B cell (primary cell): ENCODE results near the gene CLK4. TPM values are rescaled to one million over a fixed set of nuclear protein-coding genes. Genes with fewer than 3 reads are reported as not detected.
"Not testable (repeated sequence)": the region's sequence is repeated elsewhere in the genome, so short reads cannot be mapped to it uniquely, and the experiment has no call there.

Experiments used
- ATAC-seq: fragments of 200-7000 bp; cut with Tn5 transposase; one replicate; pipeline ENCODE4 v1.10.0; 2021; ENCODE audit warnings: low read depth, mild to moderate bottlenecking, moderate number of reproducible peaks, moderate library complexity
- CTCF ChIA-PET: fragments of 350-600 bp; sonication (Branson Sonifier 250); formaldehyde crosslinking; loops from one replicate; lab custom pipeline; 2021; ENCODE audit warnings: antibody characterized with exemption, inconsistent platforms; lab: Charles Lee
- POLR2A ChIA-PET: fragments of 350-600 bp; sonication (Branson Sonifier 250); formaldehyde crosslinking; loops from one replicate; lab custom pipeline; 2021; ENCODE audit warnings: antibody characterized with exemption; lab: Charles Lee
- DNase-seq: peaks from one replicate; pipeline ENCODE4 v3.0.0; 2013
- H2AFZ ChIP-seq: 2 replicates; pipeline ENCODE4 v1.6.1; 2012; ENCODE audit warnings: mild to moderate bottlenecking, low read depth, low read length; ENCODE audit not compliant: insufficient read depth, poor library complexity, severe bottlenecking
- H3K27ac ChIP-seq, 2 donors: 1 replicate in 1 of 2; 2 replicates in 1 of 2; pipeline ENCODE4 v1.5.1; 2012 to 2013; ENCODE audit warnings: low read length in 2 of 2, mild to moderate bottlenecking in 2 of 2, moderate library complexity in 1 of 2
- H3K27me3 ChIP-seq, 4 experiments: fragments of 200-600 bp in 1 of 4; sonication (generic) in 1 of 4; replicated peaks in 1 of 4; 1 replicate in 2 of 4; 2 replicates in 2 of 4; pipeline versions ENCODE4 v1.6.1 to v1.7.0; 2013 to 2016; ENCODE audit warnings: low read length in 3 of 4, mild to moderate bottlenecking in 2 of 4, mixed read lengths in 1 of 4, moderate library complexity in 1 of 4; ENCODE audit not compliant: insufficient read depth in 4 of 4, control insufficient read depth in 3 of 4; ENCODE audit errors: control extremely low read depth in 1 of 4
- H3K36me3 ChIP-seq, 2 experiments: replicated peaks in 1 of 2; 1 replicate in 1 of 2; 2 replicates in 1 of 2; pipeline versions ENCODE4 v1.6.1 to v1.7.1; 2013; ENCODE audit warnings: low read length in 1 of 2; ENCODE audit not compliant: insufficient read depth in 2 of 2, control insufficient read depth in 1 of 2; ENCODE audit errors: control extremely low read depth in 1 of 2, extremely low read depth in 1 of 2
- H3K4me1 ChIP-seq, 2 donors: fragments of 200-600 bp in 1 of 2; sonication (generic) in 1 of 2; 1 replicate in 1 of 2; 2 replicates in 1 of 2; pipeline versions ENCODE4 v1.5.1 to v1.6.1; 2013 to 2017; ENCODE audit warnings: low read length in 2 of 2; ENCODE audit not compliant: control insufficient read depth in 2 of 2, insufficient read depth in 2 of 2
- H3K4me2 ChIP-seq: replicated peaks from 2 replicates; pipeline ENCODE3; 2012; ENCODE audit warnings: mild to moderate bottlenecking, low read depth, low read length; ENCODE audit not compliant: poor library complexity, severe bottlenecking
- H3K4me3 ChIP-seq, 5 experiments: fragments of 200-600 bp in 1 of 5; sonication (generic) in 1 of 5; 1 replicate in 3 of 5; 2 replicates in 2 of 5; pipeline versions ENCODE4 v1.5.1 to v1.7.0; 2011 to 2016; ENCODE audit warnings: low read length in 4 of 5, mild to moderate bottlenecking in 4 of 5, low read depth in 2 of 5, control low read depth in 1 of 5, moderate library complexity in 1 of 5; ENCODE audit not compliant: insufficient read depth in 1 of 5; ENCODE audit errors: control extremely low read depth in 1 of 5, extremely low read depth in 1 of 5
- H3K79me2 ChIP-seq: fragments of 200-600 bp; sonication (generic); one replicate; pipeline ENCODE4 v1.6.0; 2016; ENCODE audit warnings: low read length; ENCODE audit not compliant: control insufficient read depth, insufficient read depth
- H3K9ac ChIP-seq: fragments of 200-600 bp; sonication (generic); 2 replicates; pipeline ENCODE4 v1.6.1; 2017; ENCODE audit warnings: mild to moderate bottlenecking, low read length, moderate library complexity
- H3K9me3 ChIP-seq, 3 donors: one replicate each; pipeline versions ENCODE4 v1.6.1 to v1.7.1; 2013; ENCODE audit warnings: low read length in 2 of 3; ENCODE audit not compliant: control insufficient read depth in 2 of 3, insufficient read depth in 1 of 3; ENCODE audit errors: control extremely low read depth in 1 of 3
- H4K20me1 ChIP-seq: 2 replicates; pipeline ENCODE4 v1.6.0; 2012; ENCODE audit warnings: mild to moderate bottlenecking, low read length; ENCODE audit not compliant: insufficient read depth, control insufficient read depth, poor library complexity, severe bottlenecking
- H3K27ac Mint-ChIP-seq: one replicate; pipeline ENCODE4 v1.8.0; 2021; ENCODE audit warnings: mixed read lengths
- H3K27me3 Mint-ChIP-seq: one replicate; pipeline ENCODE4 v1.8.0; 2021; ENCODE audit warnings: mixed read lengths
- H3K4me1 Mint-ChIP-seq: one replicate; pipeline ENCODE4 v1.8.0; 2021; ENCODE audit warnings: mixed read lengths
- H3K4me3 Mint-ChIP-seq: one replicate; pipeline ENCODE4 v1.8.0; 2021; ENCODE audit warnings: mixed read lengths
- H3K9me3 Mint-ChIP-seq: one replicate; pipeline ENCODE4 v1.8.0; 2022; ENCODE audit warnings: mixed read lengths; ENCODE audit not compliant: insufficient read depth
- EZH2 ChIP-seq: IDR thresholded peaks from 2 replicates; pipeline ENCODE4 v1.6.1; 2012; ENCODE audit warnings: borderline replicate concordance, low read depth, mild to moderate bottlenecking, moderate library complexity, low read length; ENCODE audit not compliant: insufficient read depth, poor library complexity, severe bottlenecking
- WGBS: methylation state at CpG from one replicate; pipeline ENCODE4 v1.1.5; 2013; ENCODE audit warnings: missing lambda C conversion rate; ENCODE audit not compliant: insufficient coverage; 5-methylcytosine and 5-hydroxymethylcytosine counted together
- intact Hi-C: fragments of 100-400 bp; cut with micrococcal nuclease; formaldehyde crosslinking; loops from one replicate; pipeline ENCODE4 v1.10.0; 2022
- polyA plus RNA-seq: library from polyadenylated mRNA; depleted of rRNA; stranded (reverse); fragments of >200 nt; gene quantifications from 2 replicates; pipeline ENCODE4 v1.2.3, GENCODE V29; 2012
- total RNA-seq, 2 donors: library from RNA; stranded (reverse); fragments of 120-200 nt in 1 of 2; gene quantifications; 1 replicate in 1 of 2; 2 replicates in 1 of 2; pipeline versions ENCODE4 v1.2.3 to v1.2.4, GENCODE V29; 2013 to 2022
- TF ChIP-seq, protein P1 (sequence below): fragments of 200-600 bp; IDR thresholded peaks from one replicate; pipeline ENCODE4 v1.8.0; 2022; ENCODE audit warnings: antibody characterized with exemption, mild to moderate bottlenecking

Gene CLK4
- total and polyA plus RNA-seq, 2 donors (not counting 1 experiment from before 2014, with no cell fraction given): 72.3 to 132 TPM

DNA sequence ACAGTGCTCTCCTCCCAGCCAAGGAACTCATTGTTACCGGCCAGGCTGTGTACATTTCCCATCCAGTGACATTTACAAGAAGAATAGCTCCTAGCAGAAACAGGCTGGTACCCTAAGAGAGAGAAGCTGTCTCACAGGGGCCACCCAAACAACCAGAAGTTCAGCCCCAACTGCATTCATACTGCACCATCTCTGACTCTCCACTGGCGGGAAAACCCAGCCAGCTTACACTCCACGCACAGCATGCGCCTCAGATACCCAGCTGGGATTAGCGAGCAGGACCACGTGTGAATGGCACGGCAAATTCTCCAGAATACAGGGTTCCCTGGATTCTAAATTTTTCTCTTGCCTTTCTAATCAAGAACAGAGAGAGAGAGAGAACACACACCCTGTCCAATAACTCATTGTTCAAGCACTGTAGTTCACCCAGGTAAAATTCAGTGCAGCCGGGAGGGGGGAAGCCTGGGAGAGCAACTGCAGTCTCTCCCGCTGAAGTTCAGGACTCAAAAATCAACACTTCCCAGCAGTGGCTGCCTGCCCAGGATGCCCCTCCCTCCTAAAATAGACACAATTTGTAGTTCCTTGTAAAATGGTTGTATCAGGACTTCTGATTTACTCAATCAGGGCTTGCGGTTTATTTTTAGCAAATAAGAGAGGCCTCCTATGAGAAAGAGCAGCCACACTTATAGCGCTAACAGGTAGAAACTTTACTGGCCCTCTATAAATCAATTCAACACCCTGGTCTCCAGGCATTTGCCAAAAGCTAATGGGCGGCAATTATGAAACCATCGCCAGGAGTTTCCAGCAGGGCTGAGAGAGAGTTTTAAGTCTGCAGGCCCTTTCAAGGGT, 38.9 kb downstream of the CLK4 start:
- no peak overlapping the region for H3K4me3 ChIP-seq
- Mint-ChIP-seq H3K9me3 (no peaks in the 10 kb centered on the region), H3K27me3 (peaks cover 47% of the 10 kb centered on the region), H3K4me3 (peak overlapping the region; percentile 11), H3K4me1 (peaks cover 10% of the 10 kb centered on the region), H3K27ac (no peak overlapping the region)
- H3K27me3 ChIP-seq: peaks cover 0 to 47% (median 12%) of the 10 kb centered on the region in 4 experiments
- no peaks in the 10 kb centered on the region for H3K79me2 ChIP-seq
- no peak for DNase-seq
- POLR2A ChIA-PET: no interaction called here
- H2AFZ ChIP-seq: no peak overlapping the region
- no peak for ATAC-seq
- H3K36me3 ChIP-seq: no peaks in the 10 kb centered on the region
- H4K20me1 ChIP-seq: no peaks in the 10 kb centered on the region
- WGBS: 82% methylated on average over 10 of the region's 13 CpGs
- no peak overlapping the region for H3K27ac ChIP-seq
- H3K4me2 ChIP-seq: no peak overlapping the region
- peaks cover 8 to 14% of the 10 kb centered on the region in 2 donors for H3K4me1 ChIP-seq
- no peak for TF ChIP-seq EZH2
- TF ChIP-seq, protein P1, sequence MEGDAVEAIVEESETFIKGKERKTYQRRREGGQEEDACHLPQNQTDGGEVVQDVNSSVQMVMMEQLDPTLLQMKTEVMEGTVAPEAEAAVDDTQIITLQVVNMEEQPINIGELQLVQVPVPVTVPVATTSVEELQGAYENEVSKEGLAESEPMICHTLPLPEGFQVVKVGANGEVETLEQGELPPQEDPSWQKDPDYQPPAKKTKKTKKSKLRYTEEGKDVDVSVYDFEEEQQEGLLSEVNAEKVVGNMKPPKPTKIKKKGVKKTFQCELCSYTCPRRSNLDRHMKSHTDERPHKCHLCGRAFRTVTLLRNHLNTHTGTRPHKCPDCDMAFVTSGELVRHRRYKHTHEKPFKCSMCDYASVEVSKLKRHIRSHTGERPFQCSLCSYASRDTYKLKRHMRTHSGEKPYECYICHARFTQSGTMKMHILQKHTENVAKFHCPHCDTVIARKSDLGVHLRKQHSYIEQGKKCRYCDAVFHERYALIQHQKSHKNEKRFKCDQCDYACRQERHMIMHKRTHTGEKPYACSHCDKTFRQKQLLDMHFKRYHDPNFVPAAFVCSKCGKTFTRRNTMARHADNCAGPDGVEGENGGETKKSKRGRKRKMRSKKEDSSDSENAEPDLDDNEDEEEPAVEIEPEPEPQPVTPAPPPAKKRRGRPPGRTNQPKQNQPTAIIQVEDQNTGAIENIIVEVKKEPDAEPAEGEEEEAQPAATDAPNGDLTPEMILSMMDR: no peak
- CTCF ChIA-PET: no interaction called here
- no peak overlapping the region for H3K9ac ChIP-seq
- peaks cover 0 to 11% (median 0%) of the 10 kb centered on the region in 3 donors for H3K9me3 ChIP-seq
- intact Hi-C loops: no loop called here

GRCh38 chr5:178586396-178586795, 40.5 kb downstream of the CLK4 start:
- no peak overlapping the region for H3K27ac ChIP-seq
- no peak for ATAC-seq
- TF ChIP-seq EZH2: no peak
- TF ChIP-seq, protein P1: no peak
- no peaks in the 10 kb centered on the region for H4K20me1 ChIP-seq
- ChIA-PET CTCF (no interaction called here), POLR2A (no interaction called here)
- peaks cover 10% of the 10 kb centered on the region for H3K4me1 Mint-ChIP-seq
- WGBS: no CpG with 5 or more reads among the region's 2 CpGs
- H3K27me3 ChIP-seq: peaks cover 0 to 38% (median 8%) of the 10 kb centered on the region in 4 experiments
- H3K36me3 ChIP-seq: no peaks in the 10 kb centered on the region
- H3K79me2 ChIP-seq: no peaks in the 10 kb centered on the region
- peaks cover 0 to 11% (median 0%) of the 10 kb centered on the region in 3 donors for H3K9me3 ChIP-seq
- peaks cover 8 to 14% of the 10 kb centered on the region in 2 donors for H3K4me1 ChIP-seq
- no peak overlapping the region for H3K27ac Mint-ChIP-seq
- DNase-seq: no peak
- H3K4me3 ChIP-seq: no peak overlapping the region
- no peak overlapping the region for H3K4me3 Mint-ChIP-seq
- H2AFZ ChIP-seq: no peak overlapping the region
- no peak overlapping the region for H3K4me2 ChIP-seq
- no peaks in the 10 kb centered on the region for H3K9me3 Mint-ChIP-seq
- no peak overlapping the region for H3K9ac ChIP-seq
- intact Hi-C loops: no loop called here
- H3K27me3 Mint-ChIP-seq: peaks cover 45% of the 10 kb centered on the region

DNA sequence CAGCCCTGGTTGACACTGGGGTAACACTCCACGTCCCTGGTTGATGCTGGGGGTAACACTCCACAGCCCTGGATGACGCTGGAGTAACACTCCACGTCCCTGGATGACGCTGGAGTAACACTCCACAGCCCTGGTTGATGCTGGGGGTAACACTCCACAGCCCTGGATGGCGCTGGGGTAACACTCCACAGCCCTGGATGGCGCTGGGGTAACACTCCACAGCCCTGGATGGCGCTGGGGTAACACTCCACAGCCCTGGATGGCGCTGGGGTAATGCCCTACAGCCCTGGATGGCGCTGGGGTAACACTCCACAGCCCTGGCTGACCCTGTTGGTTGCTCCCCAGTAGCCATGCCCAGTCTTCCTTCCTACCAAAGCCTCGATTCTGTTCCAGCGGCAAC, 41.4 kb downstream of the CLK4 start:
- peaks cover 0 to 29% (median 3%) of the 10 kb centered on the region in 4 experiments for H3K27me3 ChIP-seq

More for the DNA sequence above, 41.4 kb downstream of the CLK4 start:
- intact Hi-C loops, H3K27ac ChIP-seq, H3K9me3 Mint-ChIP-seq, H3K4me2 ChIP-seq, H3K4me3 Mint-ChIP-seq, POLR2A ChIA-PET, H4K20me1 ChIP-seq, CTCF ChIA-PET, H3K4me3 ChIP-seq, H3K4me1 ChIP-seq, H3K9ac ChIP-seq, H2AFZ ChIP-seq, H3K79me2 ChIP-seq, H3K36me3 ChIP-seq, H3K4me1 Mint-ChIP-seq, H3K27ac Mint-ChIP-seq, ATAC-seq: not testable (repeated sequence)
- peak; percentile 20 for DNase-seq
- WGBS: 80% methylated on average over 10 of the region's 11 CpGs
- peaks cover 36% of the 10 kb centered on the region for H3K27me3 Mint-ChIP-seq
- H3K9me3 ChIP-seq: peaks cover 0 to 11% (median 0%) of the 10 kb centered on the region in 3 donors
